GM19025 (cell line): ENCODE measurements around the gene OR51V1.
"Not testable (repeated sequence)": the region's sequence is repeated elsewhere in the genome, so short reads cannot be mapped to it uniquely, and the experiment has no call there.

Experiments
- ATAC-seq: cut with Tn5 transposase; IDR thresholded peaks from one replicate; pipeline ENCODE4 v1.9.1; 2021; ENCODE audit warnings: mild to moderate bottlenecking, low read depth, moderate library complexity; ENCODE audit not compliant: unreplicated experiment

OR51V1 gene

DNA sequence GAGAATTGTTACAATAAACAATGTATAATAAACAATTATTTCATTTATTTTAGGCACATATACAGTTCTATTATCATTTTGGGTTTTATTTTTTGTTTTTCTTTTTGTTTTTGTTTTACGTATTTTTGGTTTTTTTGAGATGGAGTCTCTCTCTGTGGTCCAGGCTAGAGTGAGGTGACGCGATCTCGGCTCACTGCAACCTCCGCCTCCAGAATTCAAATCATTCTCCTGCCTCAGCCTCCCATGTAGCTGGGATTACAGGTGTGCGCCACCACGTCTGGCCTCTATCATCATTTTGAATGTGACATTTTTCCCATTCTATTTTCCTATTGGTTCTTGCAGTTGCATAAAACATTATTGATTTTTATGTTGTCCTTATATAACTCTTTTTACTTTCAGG lies 25.5 kb downstream of the OR51V1 start:
- ATAC-seq = no peak

GRCh38 chr11:5171856-5172255 lies 28.6 kb downstream of the OR51V1 start:
- ATAC-seq = no peak

DNA sequence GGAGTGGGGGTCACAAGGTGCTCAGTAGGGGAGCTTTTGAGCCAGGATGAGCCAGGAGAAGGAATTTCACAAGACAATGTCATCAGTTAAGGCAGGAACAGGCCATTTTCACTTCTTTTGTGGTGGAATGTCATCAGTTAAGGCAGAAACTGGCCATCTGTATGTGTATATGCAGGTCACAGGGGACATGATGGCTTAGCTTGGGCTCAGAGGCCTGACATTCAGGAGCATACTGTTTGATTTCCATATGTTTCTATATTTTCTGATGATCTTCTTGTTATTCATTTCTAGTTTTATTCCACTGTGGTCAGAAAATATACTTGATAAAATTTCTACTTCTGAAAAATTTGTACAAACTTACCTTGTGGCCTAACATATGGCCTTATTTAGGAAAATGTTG lies 34.6 kb downstream of the OR51V1 start:
- ATAC-seq = not testable (repeated sequence)

GRCh38 chr11:5164807-5165206 lies 35.7 kb downstream of the OR51V1 start:
- not testable (repeated sequence) for ATAC-seq

GRCh38 chr11:5161045-5161444 lies 39.4 kb downstream of the OR51V1 start:
- not testable (repeated sequence) for ATAC-seq

GRCh38 chr11:5160217-5160616 lies 40.3 kb downstream of the OR51V1 start:
- not testable (repeated sequence) for ATAC-seq

DNA sequence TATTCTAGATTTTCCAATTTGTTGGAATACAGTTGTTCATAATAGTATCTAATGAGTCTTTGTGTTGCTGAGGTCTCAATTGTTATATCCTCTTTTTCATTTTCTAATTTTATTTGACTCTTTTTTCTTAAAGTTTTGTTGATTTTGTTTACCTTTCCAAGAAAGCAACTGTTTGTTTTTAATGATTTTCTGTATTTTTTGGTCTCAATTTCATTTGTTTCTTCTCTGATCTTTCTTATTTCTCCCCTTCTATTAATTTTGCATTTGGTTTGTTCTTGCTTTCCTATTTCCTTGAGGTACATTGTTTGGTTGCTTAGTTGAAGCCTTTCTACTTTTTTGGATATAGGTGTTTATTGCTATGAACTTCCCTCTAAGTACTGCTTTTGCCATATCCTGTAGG lies 40.7 kb downstream of the OR51V1 start:
- ATAC-seq = no peak

DNA sequence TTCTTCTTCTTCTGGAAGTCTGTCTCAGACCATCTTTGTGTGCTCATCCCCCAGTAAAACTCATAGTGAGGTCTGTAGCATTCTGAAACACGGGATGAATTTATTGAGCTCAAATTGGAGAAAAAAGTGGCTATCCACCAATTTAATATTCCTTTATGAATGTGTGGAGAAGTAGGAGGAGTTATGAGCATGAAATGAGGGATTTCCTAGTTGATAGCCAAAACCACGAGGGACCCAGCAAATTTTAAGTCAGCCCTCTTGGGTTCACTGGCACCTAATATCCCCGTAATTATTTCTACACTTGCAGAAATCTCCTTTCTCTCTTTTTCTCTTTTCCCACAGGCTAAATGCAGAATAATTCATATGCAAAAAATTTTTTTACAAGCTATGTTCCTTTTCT lies 45.8 kb downstream of the OR51V1 start, which contains the start of gene OR52A1:
OR52A1 (minus strand) TSS at position 101 of the 400 bp plus-strand sequence. CDS start 2,388 bp downstream, outside the sequence.
- no peak for ATAC-seq

DNA sequence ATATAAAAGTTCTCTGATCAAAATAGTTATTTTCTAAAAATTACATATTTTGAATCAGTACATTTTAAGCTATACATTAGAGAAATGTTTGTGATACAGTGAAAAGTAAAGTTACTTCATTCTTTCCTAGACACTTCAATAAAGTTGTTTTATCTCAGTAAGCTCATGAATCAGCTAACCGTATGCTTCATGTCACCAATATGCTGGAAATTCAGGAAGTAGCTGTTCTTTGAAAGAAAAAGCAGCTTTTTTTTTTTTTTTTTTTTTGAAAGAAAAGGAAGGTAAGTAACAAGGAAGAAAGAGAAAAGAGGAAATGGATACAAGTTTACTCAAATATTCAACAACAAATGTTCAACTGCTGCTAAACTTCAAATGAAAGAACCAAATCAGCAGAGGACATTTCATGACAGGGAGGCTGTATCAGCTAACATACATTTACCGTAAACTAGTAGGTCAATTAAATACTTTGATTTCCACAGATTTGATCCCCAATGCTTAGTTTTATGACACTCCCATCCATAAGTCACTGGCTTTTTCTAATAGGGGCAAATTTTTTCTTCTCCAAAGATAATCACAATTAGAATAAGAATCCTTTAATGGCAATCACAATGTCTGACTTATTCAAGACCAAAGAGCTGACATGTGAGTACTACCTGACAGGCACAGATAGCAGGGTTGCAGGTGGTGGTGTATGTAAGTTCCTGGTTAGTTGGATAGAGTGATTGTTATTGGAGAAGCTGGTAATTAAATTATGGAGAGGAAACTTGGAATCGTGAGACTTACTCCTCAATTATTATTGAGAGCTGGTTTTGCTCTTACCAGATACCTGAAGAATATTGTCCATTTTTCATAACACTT lies 46.7 kb downstream of the OR51V1 start:
- ATAC-seq = no peak

DNA sequence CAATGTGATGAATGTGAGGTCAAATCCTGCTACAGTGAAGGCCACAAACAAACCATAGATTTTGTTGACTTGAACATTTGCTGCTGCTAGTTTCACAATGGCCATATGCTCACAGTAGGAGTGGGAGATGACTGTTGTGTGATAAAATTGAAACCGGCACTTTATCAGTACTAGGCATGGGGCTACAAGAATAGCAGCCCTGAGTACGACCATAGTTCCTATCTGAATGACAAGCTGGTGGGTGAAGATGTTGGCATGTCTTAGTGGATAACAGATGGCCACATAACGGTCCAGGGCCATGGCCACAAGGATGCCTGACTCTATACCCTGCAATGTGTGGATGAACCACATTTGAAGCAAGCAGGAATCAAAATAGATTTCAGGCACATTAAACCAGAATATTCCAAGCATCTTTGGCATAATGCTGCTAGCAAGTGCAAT lies 48.7 kb downstream of the OR51V1 start:
- no peak for ATAC-seq
